Transverse colon (tissue), 4 donors: Measurements from ENCODE around the gene DDRGK1. TPM values are rescaled to one million over a fixed set of nuclear protein-coding genes. Genes with fewer than 3 reads are reported as not detected.

Source experiments
- DNase-seq: peaks from one replicate; pipeline ENCODE4 v3.0.0-alpha.2; 2019
- H3K27ac ChIP-seq, 4 donors: fragments of 200-600 bp; sonication (generic); 2 replicates each; pipeline ENCODE4 v1.5.1; 2016 to 2018; ENCODE audit warnings: inconsistent platforms in 4 of 4
- H3K27me3 ChIP-seq: fragments of 200-600 bp; sonication (generic); 2 replicates; pipeline ENCODE4 v1.5.1; 2017; ENCODE audit warnings: inconsistent platforms
- H3K36me3 ChIP-seq, 4 donors: fragments of 200-600 bp; sonication (generic); 2 replicates each; pipeline ENCODE4 v1.5.1; 2017 to 2019; ENCODE audit warnings: inconsistent platforms in 4 of 4
- H3K4me1 ChIP-seq, 4 donors: fragments of 200-600 bp; sonication (generic); 2 replicates each; pipeline ENCODE4 v1.5.1; 2017 to 2020; ENCODE audit warnings: inconsistent platforms in 4 of 4
- H3K4me3 ChIP-seq, 4 donors: fragments of 200-600 bp; sonication (generic); 1 replicate in 1 of 4; 2 replicates in 3 of 4; pipeline versions ENCODE4 v1.5.1 to v1.6.1; 2017 to 2019; ENCODE audit warnings: inconsistent platforms in 4 of 4
- H3K9me3 ChIP-seq, 2 donors: fragments of 200-600 bp; sonication (generic); 2 replicates each; pipeline ENCODE4 v1.5.1; 2017 to 2019; ENCODE audit warnings: inconsistent platforms in 2 of 2
- EP300 ChIP-seq: sonication (generic); formaldehyde crosslinking; IDR thresholded peaks from one replicate; pipeline ENCODE4 v1.6.1; 2017; ENCODE audit warnings: antibody characterized with exemption, low read depth
- POLR2A ChIP-seq: fragments of 450-650 bp; IDR thresholded peaks from one replicate; pipeline ENCODE4 v1.6.1; 2016; ENCODE audit warnings: antibody characterized with exemption, mild to moderate bottlenecking, moderate library complexity
- POLR2AphosphoS5 ChIP-seq, 3 donors: sonication (generic); formaldehyde crosslinking; IDR thresholded peaks; one replicate each; pipeline ENCODE4 v1.6.1; 2016; ENCODE audit warnings: antibody characterized with exemption in 3 of 3
- WGBS, 2 donors: methylation state at CpG; one replicate each; pipeline ENCODE4 v1.1.5; 2018; ENCODE audit warnings: low coverage in 1 of 2; 5-methylcytosine and 5-hydroxymethylcytosine counted together
- in situ Hi-C, 4 donors: fragments of 200-750 bp; cut with MboI; loops; one replicate each; pipeline versions ENCODE4 v1.15.0 to v1.15.1; 2017; ENCODE audit warnings: low sequenced_read_pairs in 3 of 4, low pct_ligation_motif_present in 1 of 4, low pct_unique_long_range_greater_than_20kb in 1 of 4
- intact Hi-C: fragments of 100-400 bp; cut with DNase I; formaldehyde crosslinking; loops from one replicate; pipeline ENCODE4 v1.15.1; 2023; ENCODE audit warnings: low total_unique reads
- total RNA-seq, 4 donors: library from RNA; depleted of rRNA; stranded (reverse); fragments of >200 nt; gene quantifications; one replicate each; pipeline ENCODE4 v1.1.0, GENCODE V29; 2016
- TF ChIP-seq, protein P1 (sequence below), 5 experiments: fragments of 200-600 bp in 3 of 5; fragments of 450-650 bp in 2 of 5; sonication (generic) in 3 of 5; IDR thresholded peaks; 1 replicate in 2 of 5; 2 replicates in 3 of 5; pipeline ENCODE4 v1.5.1; 2016 to 2017; ENCODE audit warnings: antibody characterized with exemption in 5 of 5, inconsistent platforms in 3 of 5, mild to moderate bottlenecking in 2 of 5, moderate library complexity in 1 of 5

The DDRGK1 gene
- total RNA-seq, 4 donors from 2014 or later: 47.0 to 85.6 (median 80.4) TPM

DNA sequence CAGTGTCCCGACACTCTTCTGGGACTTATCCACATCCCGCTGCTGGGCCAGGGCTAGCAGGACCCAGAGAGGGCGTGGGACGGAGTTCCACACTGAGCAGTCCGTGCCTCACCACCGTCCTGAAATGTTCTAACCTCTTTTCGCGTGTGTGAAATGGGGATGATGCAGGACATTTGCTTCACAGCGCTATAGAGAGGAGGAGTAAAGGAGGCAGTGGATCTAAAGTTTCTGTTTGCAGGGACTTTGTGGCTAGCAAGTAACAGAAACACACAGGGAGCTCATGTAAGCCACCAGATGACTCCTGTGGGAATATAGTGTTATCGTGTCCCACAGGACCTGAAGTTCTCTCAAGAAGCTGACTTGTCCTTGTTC, 5.5 kb upstream of the DDRGK1 start:
- in situ Hi-C loops: no loop called here
- Histone ChIP-seq H3K9me3 (no peaks in the 10 kb centered on the region), H3K4me3 (peak overlapping the region; percentile 73 to 85 (median 79)), H3K4me1 (peaks cover 0 to 19% (median 15%) of the 10 kb centered on the region in 4 donors), H3K27ac (peak overlapping the region; percentile 82 to 90 (median 86)), H3K36me3 (peaks cover 0 to 12% (median 0%) of the 10 kb centered on the region in 4 donors), H3K27me3 (no peaks in the 10 kb centered on the region)
- WGBS, 2 donors: 2 to 4% methylated on average over 4 to 10 of the region's 10 CpGs
- TF ChIP-seq EP300 (no peak), POLR2AphosphoS5 (IDR thresholded peaks at IDR 0.05) (no peak), POLR2A (no peak)
- TF ChIP-seq, protein P1, sequence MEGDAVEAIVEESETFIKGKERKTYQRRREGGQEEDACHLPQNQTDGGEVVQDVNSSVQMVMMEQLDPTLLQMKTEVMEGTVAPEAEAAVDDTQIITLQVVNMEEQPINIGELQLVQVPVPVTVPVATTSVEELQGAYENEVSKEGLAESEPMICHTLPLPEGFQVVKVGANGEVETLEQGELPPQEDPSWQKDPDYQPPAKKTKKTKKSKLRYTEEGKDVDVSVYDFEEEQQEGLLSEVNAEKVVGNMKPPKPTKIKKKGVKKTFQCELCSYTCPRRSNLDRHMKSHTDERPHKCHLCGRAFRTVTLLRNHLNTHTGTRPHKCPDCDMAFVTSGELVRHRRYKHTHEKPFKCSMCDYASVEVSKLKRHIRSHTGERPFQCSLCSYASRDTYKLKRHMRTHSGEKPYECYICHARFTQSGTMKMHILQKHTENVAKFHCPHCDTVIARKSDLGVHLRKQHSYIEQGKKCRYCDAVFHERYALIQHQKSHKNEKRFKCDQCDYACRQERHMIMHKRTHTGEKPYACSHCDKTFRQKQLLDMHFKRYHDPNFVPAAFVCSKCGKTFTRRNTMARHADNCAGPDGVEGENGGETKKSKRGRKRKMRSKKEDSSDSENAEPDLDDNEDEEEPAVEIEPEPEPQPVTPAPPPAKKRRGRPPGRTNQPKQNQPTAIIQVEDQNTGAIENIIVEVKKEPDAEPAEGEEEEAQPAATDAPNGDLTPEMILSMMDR (IDR thresholded peaks at IDR 0.05): no peak
- intact Hi-C loops: no loop called here
- no peak for DNase-seq

DNA sequence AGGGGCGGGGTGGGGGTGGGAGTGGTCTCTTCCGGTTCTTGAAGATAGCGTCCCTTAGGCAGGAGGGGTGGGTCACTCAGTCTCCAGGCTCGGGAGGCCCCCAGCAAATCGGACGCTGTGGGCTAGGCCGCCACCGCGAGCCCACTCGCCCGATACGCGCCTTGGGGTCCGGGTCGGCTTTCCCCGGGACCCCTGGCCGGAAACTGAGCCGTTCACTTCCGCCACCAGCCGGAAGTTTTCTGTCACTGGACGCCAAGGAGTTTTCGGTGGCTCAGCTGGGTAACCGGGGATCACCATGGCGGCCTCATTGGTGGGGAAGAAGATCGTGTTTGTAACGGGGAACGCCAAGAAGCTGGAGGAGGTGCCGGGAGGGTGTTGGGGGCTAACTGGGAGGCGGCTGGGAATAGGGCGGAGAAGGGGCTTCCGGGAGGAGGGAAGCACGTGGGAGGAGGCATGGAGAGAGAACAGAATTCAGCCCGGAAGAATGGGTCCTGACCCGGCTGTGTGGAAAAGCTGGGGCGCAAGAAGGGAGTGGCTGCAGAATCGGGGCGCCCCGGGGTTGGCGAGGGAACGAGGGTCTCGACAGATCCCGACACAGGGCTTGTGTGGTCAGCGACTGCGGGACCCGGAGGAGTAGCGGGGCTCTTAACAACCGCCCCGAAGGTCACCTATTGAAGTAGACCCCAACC, 4.9 kb upstream of the DDRGK1 start, which contains the start of gene ITPA:
TSS of gene ITPA (plus strand) at position 242 of the 689 bp plus-strand sequence. CDS start at position 296, 54 bp downstream.
- Histone ChIP-seq H3K9me3 (no peaks in the 10 kb centered on the region), H3K36me3 (peaks cover 0 to 9% (median 0%) of the 10 kb centered on the region in 4 donors), H3K27ac (peak within 1 kb of the TSS; percentile 82 to 90 (median 86)), H3K4me3 (peak within 1 kb of the TSS; percentile 73 to 85 (median 79)), H3K4me1 (peaks cover 0 to 19% (median 15%) of the 10 kb centered on the region in 4 donors), H3K27me3 (no peaks in the 10 kb centered on the region)
- DNase-seq: peak; percentile 56
- intact Hi-C loops: no loop called here
- WGBS, 2 donors: 0% methylated on average over 2 to 44 of the region's 48 CpGs
- in situ Hi-C loops: no loop called here
- TF ChIP-seq EP300 (no peak), POLR2A (peak; percentile 15), POLR2AphosphoS5 (IDR thresholded peaks at IDR 0.05) (peak in 1 of 3 donors; percentile 19)
- TF ChIP-seq, protein P1 (IDR thresholded peaks at IDR 0.05): peak in 1 of 5 experiments; percentile 13

DNA sequence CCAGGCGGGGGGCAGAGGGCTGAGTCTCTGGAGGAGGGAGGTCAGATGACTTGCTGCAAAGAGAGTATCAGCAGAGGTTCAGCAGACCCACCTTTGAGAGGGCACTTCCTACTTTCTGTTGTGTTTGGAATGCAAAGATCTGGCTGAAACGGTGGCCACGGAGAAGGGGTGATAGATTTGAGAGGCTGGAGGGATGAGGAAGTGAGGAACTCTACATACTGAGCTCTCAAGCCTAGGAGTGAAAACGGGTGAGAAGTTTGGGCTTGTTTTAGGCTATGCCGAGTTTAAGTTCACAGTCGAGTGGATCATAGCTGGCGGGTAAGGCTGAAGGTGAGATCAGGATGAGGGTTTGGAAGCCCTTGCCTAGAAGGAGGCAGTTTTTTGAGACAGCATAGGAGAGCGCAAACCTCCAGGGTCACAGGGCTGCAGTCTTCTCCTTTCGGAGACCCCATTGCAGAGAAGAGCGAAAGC, 4.3 kb upstream of the DDRGK1 start:
- peaks cover 0 to 3% (median 0%) of the 10 kb centered on the region in 4 donors for H3K36me3 ChIP-seq
- TF ChIP-seq, protein P1 (IDR thresholded peaks at IDR 0.05): no peak
- TF ChIP-seq POLR2A: no peak
- no peak for TF ChIP-seq EP300
- intact Hi-C loops: no loop called here
- H3K9me3 ChIP-seq: no peaks in the 10 kb centered on the region
- peak overlapping the region; percentile 73 to 85 (median 79) for H3K4me3 ChIP-seq
- in situ Hi-C loops: no loop called here
- peak overlapping the region; percentile 82 to 90 (median 86) for H3K27ac ChIP-seq
- no peaks in the 10 kb centered on the region for H3K27me3 ChIP-seq
- peaks cover 0 to 20% (median 15%) of the 10 kb centered on the region in 4 donors for H3K4me1 ChIP-seq
- 0% methylated on average over 2 to 10 of the region's 10 CpGs for WGBS, 2 donors
- DNase-seq: no peak

DNA sequence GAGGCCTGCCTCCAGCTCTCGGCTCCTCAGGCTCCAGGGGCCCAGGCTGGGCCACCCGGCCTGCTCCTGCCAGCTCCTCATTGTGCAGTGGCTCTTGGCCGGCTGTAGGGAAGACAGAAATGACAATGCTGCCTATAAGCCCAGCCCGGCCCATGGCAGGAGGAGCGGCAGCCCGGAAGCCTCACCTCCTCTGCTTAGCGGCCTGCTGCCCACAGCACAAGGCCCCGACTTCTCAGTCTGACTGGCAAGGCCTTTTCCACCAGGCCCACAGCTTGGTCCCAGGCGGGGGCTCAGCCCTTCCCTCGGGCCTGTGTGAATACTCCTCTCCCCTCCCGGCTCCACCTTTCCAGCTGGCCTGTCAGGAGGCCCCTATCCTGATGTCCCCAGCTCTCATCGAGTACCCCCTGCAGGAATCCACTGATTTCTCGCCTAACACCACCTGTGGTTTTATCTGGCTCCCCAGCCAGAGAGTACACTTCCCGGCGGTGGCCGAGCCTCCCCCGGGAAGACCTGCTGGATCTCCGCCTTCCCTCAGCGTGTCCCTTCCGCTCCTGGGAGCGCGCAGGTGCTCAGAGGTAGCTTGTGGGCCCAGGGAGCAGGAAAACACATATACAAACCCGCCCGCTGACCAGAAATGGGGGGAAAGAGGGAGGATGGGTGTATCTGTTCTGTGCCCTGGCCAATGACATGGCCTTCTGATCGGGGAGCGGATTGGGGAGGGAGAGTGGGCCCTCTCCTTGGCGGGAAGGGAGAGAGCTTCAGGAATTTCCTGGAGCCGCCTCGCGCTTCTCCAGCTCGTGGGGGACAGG, 963 bp downstream of the DDRGK1 start:
- peaks cover 6 to 17% (median 15%) of the 10 kb centered on the region in 4 donors for H3K4me1 ChIP-seq
- H3K36me3 ChIP-seq: peaks cover 0 to 20% (median 12%) of the 10 kb centered on the region in 4 donors
- peak; percentile 37 for DNase-seq
- H3K9me3 ChIP-seq: no peaks in the 10 kb centered on the region
- intact Hi-C loops (no loop called here), in situ Hi-C loops (no loop called here)
- no peak for TF ChIP-seq POLR2A
- peak overlapping the region; percentile 60 to 86 (median 76) for H3K4me3 ChIP-seq
- WGBS, 2 donors: 8% methylated on average over 29 of the region's 31 CpGs; no CpG with 5 or more reads in 1 of the 2 donors
- no peaks in the 10 kb centered on the region for H3K27me3 ChIP-seq
- H3K27ac ChIP-seq: peak overlapping the region; percentile 86 to 95 (median 90)
